H9 (cell line): ENCODE data around the gene EPC2. TPM values are rescaled to one million over a fixed set of nuclear protein-coding genes. Genes with fewer than 3 reads are reported as not detected.
A peak's percentile ranks its signal among the peaks of the same experiment; 100 is the strongest.

ENCODE experiments used
- DNase-seq: peaks from one replicate; pipeline ENCODE4 v3.0.0-alpha.2; 2017
- H2AFZ ChIP-seq: one replicate; pipeline ENCODE4 v1.6.1; 2013; ENCODE audit warnings: mild to moderate bottlenecking, low read length, control low read depth, moderate library complexity
- H2AK5ac ChIP-seq: 2 replicates; pipeline ENCODE4 v1.6.1; 2013; ENCODE audit warnings: low read length, control low read depth, mixed read lengths; ENCODE audit not compliant: insufficient read length
- H2BK120ac ChIP-seq: one replicate; pipeline ENCODE4 v1.6.1; 2013; ENCODE audit warnings: low read depth, mild to moderate bottlenecking, low read length, control low read depth, inconsistent platforms; ENCODE audit not compliant: poor library complexity, severe bottlenecking
- H2BK12ac ChIP-seq: 2 replicates; pipeline ENCODE4 v1.6.1; 2013; ENCODE audit warnings: low read length, control low read depth, mixed read lengths, low read depth; ENCODE audit not compliant: insufficient read length
- H2BK15ac ChIP-seq: 2 replicates; pipeline ENCODE4 v1.6.1; 2013; ENCODE audit warnings: low read depth, low read length, control low read depth
- H2BK20ac ChIP-seq: one replicate; pipeline ENCODE4 v1.6.1; 2013; ENCODE audit warnings: low read depth, mild to moderate bottlenecking, low read length, control low read depth, inconsistent platforms; ENCODE audit not compliant: poor library complexity, severe bottlenecking
- H2BK5ac ChIP-seq: 2 replicates; pipeline ENCODE4 v1.6.1; 2013; ENCODE audit warnings: low read length, control low read depth, mixed read lengths; ENCODE audit not compliant: insufficient read length
- H3K14ac ChIP-seq: 2 replicates; pipeline ENCODE4 v1.6.1; 2013; ENCODE audit warnings: low read length, control low read depth; ENCODE audit not compliant: insufficient read depth
- H3K18ac ChIP-seq: 2 replicates; pipeline ENCODE4 v1.6.1; 2013; ENCODE audit warnings: low read depth, mild to moderate bottlenecking, mixed read lengths, low read length, control low read depth; ENCODE audit not compliant: insufficient read length
- H3K23ac ChIP-seq: 2 replicates; pipeline ENCODE4 v1.6.1; 2013; ENCODE audit warnings: low read length, control low read depth, mixed read lengths, low read depth; ENCODE audit not compliant: insufficient read length
- H3K23me2 ChIP-seq: 2 replicates; pipeline ENCODE4 v1.6.1; 2013; ENCODE audit warnings: low read depth, mild to moderate bottlenecking, mixed read lengths, low read length, control low read depth; ENCODE audit not compliant: insufficient read length, poor library complexity, severe bottlenecking
- H3K27ac ChIP-seq: 2 replicates; pipeline ENCODE4 v1.5.1; 2013; ENCODE audit warnings: low read length, control low read depth, mixed read lengths, low read depth; ENCODE audit not compliant: insufficient read length
- H3K27me3 ChIP-seq: 2 replicates; pipeline ENCODE4 v1.6.1; 2013; ENCODE audit warnings: low read length, control low read depth, inconsistent platforms; ENCODE audit not compliant: insufficient read depth
- H3K4ac ChIP-seq: 2 replicates; pipeline ENCODE4 v1.6.1; 2013; ENCODE audit warnings: low read depth, mild to moderate bottlenecking, control low read depth, inconsistent platforms, low read length, moderate library complexity
- H3K4me1 ChIP-seq: 2 replicates; pipeline ENCODE4 v1.6.1; 2013; ENCODE audit warnings: low read length, control low read depth, inconsistent platforms; ENCODE audit not compliant: insufficient read depth
- H3K4me2 ChIP-seq: 2 replicates; pipeline ENCODE4 v1.6.1; 2013; ENCODE audit warnings: low read length, control low read depth, mixed read lengths; ENCODE audit not compliant: insufficient read length, insufficient read depth
- H3K56ac ChIP-seq: 2 replicates; pipeline ENCODE4 v1.6.1; 2013; ENCODE audit warnings: low read depth, mild to moderate bottlenecking, mixed read lengths, low read length, control low read depth; ENCODE audit not compliant: insufficient read length
- H3K79me1 ChIP-seq: 2 replicates; pipeline ENCODE4 v1.6.1; 2013; ENCODE audit warnings: low read depth, mild to moderate bottlenecking, moderate library complexity, low read length, control low read depth, inconsistent platforms; ENCODE audit not compliant: insufficient read depth, poor library complexity, severe bottlenecking
- H3K79me2 ChIP-seq: 2 replicates; pipeline ENCODE4 v1.6.1; 2013; ENCODE audit warnings: low read length, control low read depth, inconsistent platforms; ENCODE audit not compliant: insufficient read depth
- H3K9ac ChIP-seq: 2 replicates; pipeline ENCODE4 v1.6.1; 2013; ENCODE audit warnings: low read length, control low read depth, mixed read lengths; ENCODE audit not compliant: insufficient read length; ENCODE audit errors: extremely low read depth
- H3K9me3 ChIP-seq: one replicate; pipeline ENCODE4 v1.6.1; 2013; ENCODE audit warnings: low read depth, low read length, inconsistent platforms; ENCODE audit not compliant: control insufficient read depth
- H3T11ph ChIP-seq: one replicate; pipeline ENCODE4 v1.6.1; 2013; ENCODE audit warnings: mild to moderate bottlenecking, low read length, control low read depth, inconsistent platforms
- H4K20me1 ChIP-seq: one replicate; pipeline ENCODE4 v1.6.1; 2013; ENCODE audit not compliant: control insufficient read depth, insufficient read length, insufficient read depth
- H4K5ac ChIP-seq: 2 replicates; pipeline ENCODE4 v1.6.1; 2013; ENCODE audit warnings: low read depth, mild to moderate bottlenecking, mixed read lengths, low read length, control low read depth; ENCODE audit not compliant: insufficient read length
- H4K8ac ChIP-seq: replicated peaks from 2 replicates; pipeline ENCODE4 v1.6.1; 2013; ENCODE audit warnings: low read length, control low read depth, mixed read lengths, low read depth; ENCODE audit not compliant: insufficient read length
- H4K91ac ChIP-seq: 2 replicates; pipeline ENCODE4 v1.6.1; 2013; ENCODE audit warnings: low read depth, mild to moderate bottlenecking, moderate library complexity, mixed read lengths, low read length, control low read depth; ENCODE audit not compliant: insufficient read length
- H3K27ac Mint-ChIP-seq, 3 experiments: 2 replicates in 2 of 3; 3 replicates in 1 of 3; pipeline ENCODE4 v1.8.0; 2020 to 2021; ENCODE audit warnings: mixed read lengths in 3 of 3, mild to moderate bottlenecking in 1 of 3, moderate library complexity in 1 of 3
- H3K27me3 Mint-ChIP-seq: 2 replicates; pipeline ENCODE4 v1.8.0; 2021; ENCODE audit warnings: low read depth, mild to moderate bottlenecking, moderate library complexity, mixed read lengths
- H3K36me3 Mint-ChIP-seq, 3 experiments: 2 replicates in 2 of 3; 3 replicates in 1 of 3; pipeline ENCODE4 v1.8.0; 2020 to 2021; ENCODE audit warnings: low read depth in 3 of 3, mixed read lengths in 3 of 3; ENCODE audit not compliant: insufficient read depth in 1 of 3
- H3K4me1 Mint-ChIP-seq, 2 experiments: 2 replicates each; pipeline ENCODE4 v1.8.0; 2020; ENCODE audit warnings: mixed read lengths in 2 of 2
- H3K4me3 Mint-ChIP-seq, 2 experiments: 2 replicates in 1 of 2; 3 replicates in 1 of 2; pipeline ENCODE4 v1.8.0; 2020 to 2021; ENCODE audit warnings: mild to moderate bottlenecking in 2 of 2, mixed read lengths in 2 of 2, moderate library complexity in 1 of 2
- H3K9me3 Mint-ChIP-seq, 2 experiments: 2 replicates in 1 of 2; 3 replicates in 1 of 2; pipeline ENCODE4 v1.8.0; 2020; ENCODE audit warnings: mild to moderate bottlenecking in 2 of 2, mixed read lengths in 2 of 2, moderate library complexity in 1 of 2
- CTCF ChIP-seq: fragments of 200-600 bp; sonication (generic); conservative IDR thresholded peaks from 3 replicates; pipeline ENCODE4 v1.8.0; 2021; ENCODE audit warnings: antibody characterized with exemption, mild to moderate bottlenecking
- WGBS: extraction: QIAGEN DNeasy Blood & Tissue Kit; methylation state at CpG from one replicate; pipeline ENCODE4 v1.1.7; 2013; ENCODE audit warnings: missing lambda C conversion rate, low lambda C conversion rate, mixed read lengths; ENCODE audit not compliant: insufficient read length; ENCODE audit errors: extremely low coverage; 5-methylcytosine and 5-hydroxymethylcytosine counted together
- total RNA-seq: library from RNA; stranded (reverse); gene quantifications from 2 replicates; pipeline ENCODE4 v1.2.1, GENCODE V29; 2021

The EPC2 gene
- total RNA-seq, 1 experiment from 2014 or later, result 31.3 TPM

- Histone ChIP-seq H3K27ac (no peak overlapping the region), H3K18ac (no peak overlapping the region), H2BK120ac (no peak overlapping the region), H2AK5ac (no peak overlapping the region), H3K79me2 (no peaks in the 10 kb centered on the region), H3T11ph (no peak overlapping the region), H3K14ac (no peak overlapping the region), H3K4ac (no peak overlapping the region), H2AFZ (no peak overlapping the region), H4K91ac (no peak overlapping the region), H2BK15ac (no peak overlapping the region), H3K56ac (no peak overlapping the region), H3K23ac (no peak overlapping the region), H3K9ac (no peak overlapping the region), H2BK12ac (no peak overlapping the region), H4K20me1 (no peaks in the 10 kb centered on the region), H3K4me1 (no peaks in the 10 kb centered on the region), H3K79me1 (no peaks in the 10 kb centered on the region), H3K23me2 (no peaks in the 10 kb centered on the region), H4K8ac (no peak overlapping the region), H2BK20ac (no peak overlapping the region), H3K4me2 (no peak overlapping the region), H3K9me3 (no peaks in the 10 kb centered on the region), H4K5ac (no peak overlapping the region), H3K27me3 (no peaks in the 10 kb centered on the region), H2BK5ac (no peak overlapping the region)
- no peak for TF ChIP-seq CTCF
- Mint-ChIP-seq H3K9me3 (no peaks in the 10 kb centered on the region), H3K27ac (peak overlapping the region in 2 of 3 experiments; percentile 4 to 39; a peak in 5 of 7 replicates), H3K27me3 (no peaks in the 10 kb centered on the region), H3K36me3 (peaks cover 0 to 1% (median 0%) of the 10 kb centered on the region in 3 experiments; a peak in 1 of 7 replicates), H3K4me3 (no peak overlapping the region), H3K4me1 (peaks cover 50 to 59% of the 10 kb centered on the region in 2 experiments)
- no CpG with 5 or more reads among the region's 1 CpG for WGBS
- no peak for DNase-seq
These were observed 102.4 kb downstream of the EPC2 start for GRCh38 chr2:148746973-148747372.
